Ishikawa (cell line): Measurements from ENCODE around the gene AUP1.

Experiments used
- CEBPB ChIP-seq: IDR thresholded peaks from 2 replicates; pipeline ENCODE4 v1.6.1; 2012
- CREB1 ChIP-seq: IDR thresholded peaks from 2 replicates; pipeline ENCODE4 v1.6.1; 2012; ENCODE audit warnings: low read depth
- EGR1 ChIP-seq: IDR thresholded peaks from 2 replicates; pipeline ENCODE4 v1.6.1; 2012
- EP300 ChIP-seq: IDR thresholded peaks from 2 replicates; pipeline ENCODE4 v1.6.1; 2012; ENCODE audit warnings: borderline replicate concordance
- FOXM1 ChIP-seq: IDR thresholded peaks from 2 replicates; pipeline ENCODE4 v1.6.1; 2012; ENCODE audit warnings: low read depth, borderline replicate concordance
- MAX ChIP-seq: IDR thresholded peaks from 2 replicates; pipeline ENCODE4 v1.6.1; 2012
- NFIC ChIP-seq: IDR thresholded peaks from 2 replicates; pipeline ENCODE4 v1.6.1; 2012
- RAD21 ChIP-seq: IDR thresholded peaks from 2 replicates; pipeline ENCODE4 v1.6.1; 2012; ENCODE audit warnings: low read depth
- REST ChIP-seq: IDR thresholded peaks from 2 replicates; pipeline ENCODE4 v1.6.1; 2012; ENCODE audit warnings: low read depth, mild to moderate bottlenecking
- TAF1 ChIP-seq: IDR thresholded peaks from 2 replicates; pipeline ENCODE4 v1.6.1; 2012; ENCODE audit warnings: low read depth, mild to moderate bottlenecking
- TCF12 ChIP-seq: IDR thresholded peaks from 2 replicates; pipeline ENCODE4 v1.6.1; 2012; ENCODE audit warnings: low read depth
- TEAD4 ChIP-seq: IDR thresholded peaks from 2 replicates; pipeline ENCODE4 v1.6.1; 2012
- USF1 ChIP-seq: IDR thresholded peaks from 2 replicates; pipeline ENCODE4 v1.6.1; 2012
- YY1 ChIP-seq: IDR thresholded peaks from 2 replicates; pipeline ENCODE4 v1.6.1; 2012; ENCODE audit warnings: low read depth

- TF ChIP-seq TCF12 = no peak
- no peak for TF ChIP-seq CREB1
- TF ChIP-seq CEBPB = no peak
- TF ChIP-seq EP300 = no peak
- TF ChIP-seq MAX = no peak
- TF ChIP-seq YY1 = no peak; the same call in 1 of the 2 replicates
- TF ChIP-seq TEAD4 = no peak
- TF ChIP-seq REST = no peak
- no peak for TF ChIP-seq EGR1
- TF ChIP-seq FOXM1 = no peak
- no peak for TF ChIP-seq RAD21
- no peak for TF ChIP-seq TAF1
- TF ChIP-seq USF1 = no peak
- TF ChIP-seq NFIC = no peak
These were observed 18.9 kb upstream of the AUP1 start for GRCh38 chr2:74548285-74548899.
